PC-9 (cell line): Measurements from ENCODE around the gene SELENOF. TPM values are rescaled to one million over a fixed set of nuclear protein-coding genes. Genes with fewer than 3 reads are reported as not detected.

Source experiments
- total RNA-seq: library from RNA; stranded (reverse); gene quantifications from 2 replicates; pipeline ENCODE4 v1.2.3, GENCODE V29; 2021

The SELENOF gene
- total RNA-seq, 1 experiment from 2014 or later, result 137 TPM

Other genes with a start within 250 kb of the SELENOF start
- gene SH3GLB1, start 209.6 kb downstream of the SELENOF start, total RNA-seq, result 38.3 and 47.6 TPM in 2 replicates
- 35.0 and 37.0 TPM in 2 replicates for gene HS2ST1, start 509 bp upstream of the SELENOF start, total RNA-seq